ENCODE data around the gene GGTA1.

GGTA1 gene

GRCh38 chr9:121510766-121511550 is 11.3 kb upstream of the GGTA1 start:
- TF ChIP-seq GATA3 (IDR thresholded peaks at IDR 0.05; ENCODE audit: low read depth, low read length) (no peak), GATA2 (IDR thresholded peaks at IDR 0.05; ENCODE audit: low read depth, low read length) (peak; percentile 88)

GRCh38 chr9:121509180-121509579 is 9.5 kb upstream of the GGTA1 start:
- TF ChIP-seq GATA3 (IDR thresholded peaks at IDR 0.05; ENCODE audit: low read depth, low read length) (no peak), GATA2 (IDR thresholded peaks at IDR 0.05; ENCODE audit: low read depth, low read length) (no peak)

DNA sequence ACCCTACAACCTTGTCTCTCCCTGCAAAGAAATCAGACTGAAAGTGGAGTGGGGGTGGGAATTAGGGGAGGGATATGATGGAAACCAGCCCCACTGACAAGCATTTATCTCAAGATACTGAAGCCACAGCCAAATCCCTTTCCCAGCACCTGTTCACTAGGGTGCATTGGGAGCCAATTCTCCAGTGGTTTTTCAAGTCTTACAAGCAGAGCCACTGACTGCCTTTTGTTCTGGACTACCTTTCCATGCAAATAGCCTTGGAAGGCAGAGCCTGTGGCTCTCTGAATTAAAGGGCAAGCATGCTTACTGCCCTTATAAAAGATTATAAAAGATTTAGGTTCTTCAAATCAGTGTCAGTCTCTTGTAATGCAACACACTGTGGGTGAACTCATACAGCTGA is 8.8 kb upstream of the GGTA1 start:
- TF ChIP-seq GATA2 (IDR thresholded peaks at IDR 0.05; ENCODE audit: low read depth, low read length) (no peak), GATA3 (IDR thresholded peaks at IDR 0.05; ENCODE audit: low read depth, low read length) (no peak)

- TF ChIP-seq GATA2 (IDR thresholded peaks at IDR 0.05; ENCODE audit: low read depth, low read length) (peak; percentile 54), GATA3 (IDR thresholded peaks at IDR 0.05; ENCODE audit: low read depth, low read length) (no peak)
These were observed 6.5 kb upstream of the GGTA1 start for GRCh38 chr9:121505903-121506735.

DNA sequence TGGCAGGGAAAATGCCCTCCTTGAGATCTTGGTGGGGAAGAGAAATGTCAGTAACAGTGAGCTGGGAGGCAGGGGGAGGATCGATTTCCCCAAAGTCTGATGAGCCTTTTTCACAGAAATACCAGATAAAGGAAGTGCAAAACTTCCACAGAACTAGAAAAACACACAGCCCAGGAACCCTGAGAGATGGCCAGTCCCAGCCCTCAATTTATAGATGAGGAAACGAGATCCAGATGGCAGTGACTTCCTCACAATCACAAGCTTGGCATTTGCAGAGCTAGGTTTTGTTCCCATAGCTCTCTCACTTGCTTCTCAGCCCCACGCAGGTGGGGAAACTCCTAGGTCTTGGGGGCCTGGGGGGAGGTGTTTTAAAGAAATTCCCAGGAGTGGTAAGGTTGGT is 3.8 kb upstream of the GGTA1 start:
- TF ChIP-seq GATA2 (IDR thresholded peaks at IDR 0.05; ENCODE audit: low read depth, low read length) = no peak

DNA sequence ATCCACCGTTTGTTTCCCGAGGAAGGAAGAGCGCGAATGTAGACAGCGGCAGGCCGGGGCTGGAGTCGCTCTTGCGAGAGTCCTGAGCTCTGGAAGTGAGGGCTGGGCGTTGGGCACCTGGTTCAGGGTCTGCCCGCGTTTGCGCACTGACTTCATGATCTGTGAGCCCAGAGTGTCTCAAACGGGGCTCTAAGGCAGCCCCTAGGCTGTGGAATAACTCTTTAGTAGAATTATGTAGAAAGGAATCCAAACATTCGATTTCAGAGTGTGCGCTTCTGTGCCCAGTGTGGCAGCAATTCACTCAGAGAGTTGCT is 478 bp upstream of the GGTA1 start:
- TF ChIP-seq GATA3 (IDR thresholded peaks at IDR 0.05; ENCODE audit: low read depth, low read length) (no peak), GATA2 (IDR thresholded peaks at IDR 0.05; ENCODE audit: low read depth, low read length) (no peak)

DNA sequence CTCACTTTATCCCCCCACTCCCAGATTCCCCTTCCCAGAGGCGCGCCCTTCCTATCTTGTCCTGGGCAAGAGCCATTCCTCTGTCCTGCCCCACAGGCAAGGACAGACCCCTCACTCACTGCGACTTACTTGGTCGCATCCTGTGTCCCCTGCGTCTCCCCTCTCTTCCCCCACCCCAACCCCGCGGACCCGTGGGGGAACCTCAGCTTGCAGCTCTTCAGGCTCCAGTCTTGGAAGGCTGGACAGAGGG is 542 bp downstream of the GGTA1 start:
- no peak for TF ChIP-seq GATA2 (IDR thresholded peaks at IDR 0.05; ENCODE audit: low read depth, low read length)
- no peak for TF ChIP-seq GATA3 (IDR thresholded peaks at IDR 0.05; ENCODE audit: low read depth, low read length)

- TF ChIP-seq GATA3 (IDR thresholded peaks at IDR 0.05; ENCODE audit: low read depth, low read length) (no peak), GATA2 (IDR thresholded peaks at IDR 0.05; ENCODE audit: low read depth, low read length) (no peak)
These were observed 1.0 kb downstream of the GGTA1 start for GRCh38 chr9:121498487-121499176.

GRCh38 chr9:121498150-121498486 is 1.5 kb downstream of the GGTA1 start:
- TF ChIP-seq GATA3 (IDR thresholded peaks at IDR 0.05; ENCODE audit: low read depth, low read length) (no peak), GATA2 (IDR thresholded peaks at IDR 0.05; ENCODE audit: low read depth, low read length) (no peak)

- no peak for TF ChIP-seq GATA2 (IDR thresholded peaks at IDR 0.05; ENCODE audit: low read depth, low read length)
- no peak for TF ChIP-seq GATA3 (IDR thresholded peaks at IDR 0.05; ENCODE audit: low read depth, low read length)
These were observed 3.7 kb downstream of the GGTA1 start for GRCh38 chr9:121495976-121496375.

GRCh38 chr9:121494192-121494591 is 5.5 kb downstream of the GGTA1 start:
- TF ChIP-seq GATA3 (IDR thresholded peaks at IDR 0.05; ENCODE audit: low read depth, low read length) = no peak
- TF ChIP-seq GATA2 (IDR thresholded peaks at IDR 0.05; ENCODE audit: low read depth, low read length) = no peak

DNA sequence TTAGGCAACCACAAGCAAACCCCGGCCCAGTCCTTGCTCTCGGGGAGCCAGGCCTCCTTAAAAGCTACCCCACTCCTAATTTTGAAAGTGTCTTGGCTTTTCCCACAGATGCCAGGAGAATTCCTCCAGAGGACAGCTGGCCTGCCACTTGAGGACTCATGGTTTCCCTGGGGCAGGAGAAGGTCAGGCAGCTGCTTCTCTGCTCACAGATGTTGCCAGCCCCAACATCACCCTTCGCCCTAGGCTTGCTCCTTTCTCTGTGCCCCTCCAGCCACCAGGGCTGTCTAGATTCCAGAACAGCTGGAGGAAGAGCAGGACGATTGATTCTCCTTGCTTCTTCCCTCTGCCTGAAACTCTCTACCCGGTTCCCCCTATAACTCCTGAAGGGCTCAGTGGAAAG is 8.5 kb downstream of the GGTA1 start:
- TF ChIP-seq GATA2 (IDR thresholded peaks at IDR 0.05; ENCODE audit: low read depth, low read length) (no peak), GATA3 (IDR thresholded peaks at IDR 0.05; ENCODE audit: low read depth, low read length) (no peak)

DNA sequence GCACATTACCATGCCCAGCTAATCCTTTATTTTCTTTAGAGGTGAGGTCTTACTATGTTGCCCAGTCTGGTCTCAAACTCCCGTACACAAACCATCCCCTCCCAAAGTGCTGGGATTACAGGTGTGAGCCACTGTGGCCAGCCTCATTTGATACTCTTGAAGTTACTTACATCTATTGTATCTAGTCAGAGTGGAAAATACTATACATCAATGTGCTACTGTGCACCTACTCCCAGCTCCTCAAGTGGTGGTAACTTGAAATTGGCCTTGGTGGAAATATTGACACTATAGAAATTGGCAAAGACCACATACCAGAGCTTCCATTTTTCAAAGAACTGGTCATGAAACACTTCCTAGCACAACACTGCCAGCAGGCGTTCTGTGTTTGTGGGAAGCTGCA is 10.3 kb downstream of the GGTA1 start:
- no peak for TF ChIP-seq GATA2 (IDR thresholded peaks at IDR 0.05; ENCODE audit: low read depth, low read length)

GRCh38 chr9:121486043-121486442 is 13.6 kb downstream of the GGTA1 start:
- no peak for TF ChIP-seq GATA2 (IDR thresholded peaks at IDR 0.05; ENCODE audit: low read depth, low read length)
- no peak for TF ChIP-seq GATA3 (IDR thresholded peaks at IDR 0.05; ENCODE audit: low read depth, low read length)

GRCh38 chr9:121485623-121486022 is 14.0 kb downstream of the GGTA1 start:
- TF ChIP-seq GATA3 (IDR thresholded peaks at IDR 0.05; ENCODE audit: low read depth, low read length) (no peak), GATA2 (IDR thresholded peaks at IDR 0.05; ENCODE audit: low read depth, low read length) (no peak)
